ENCODE measurements around the gene SIX1.

DNA sequence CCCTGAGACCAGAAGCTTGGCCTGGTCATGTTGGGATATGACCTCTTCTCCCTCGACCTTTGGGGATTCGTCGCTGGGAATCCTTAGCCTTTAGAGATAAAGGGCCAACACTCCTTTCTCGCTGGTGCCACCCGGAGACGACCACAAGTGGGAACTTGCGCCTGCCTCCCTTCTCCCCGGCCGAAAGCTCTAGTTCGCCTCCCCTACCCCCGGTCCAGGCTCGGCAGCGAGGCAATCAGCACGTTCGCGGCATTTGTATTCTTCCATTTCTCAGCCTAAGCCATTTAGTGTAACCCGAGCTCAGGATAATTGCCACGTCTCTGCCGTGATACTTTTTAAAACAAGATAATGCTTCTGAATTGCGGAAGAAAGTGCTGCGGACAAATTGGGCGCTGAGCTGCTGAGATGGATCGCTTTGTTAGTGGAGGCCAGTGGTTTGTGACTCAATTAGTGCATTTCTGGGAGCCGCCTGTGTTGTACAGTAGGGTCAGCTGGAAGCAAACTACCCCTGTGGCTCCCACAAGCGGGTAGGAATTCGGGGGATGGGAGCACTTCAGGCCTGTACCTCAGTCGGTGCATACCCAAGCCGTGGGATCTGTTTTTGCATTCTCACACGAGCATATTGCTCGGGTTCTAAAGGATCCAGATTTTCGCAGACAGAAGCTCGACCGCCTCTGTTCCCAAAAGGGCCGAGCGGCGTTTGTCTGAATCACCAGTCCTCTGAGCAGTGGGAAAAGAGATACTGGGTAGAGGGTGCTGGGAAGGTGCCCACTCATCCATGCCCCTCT lies 6.8 kb upstream of the SIX1 start:
- TF ChIP-seq, protein P1, sequence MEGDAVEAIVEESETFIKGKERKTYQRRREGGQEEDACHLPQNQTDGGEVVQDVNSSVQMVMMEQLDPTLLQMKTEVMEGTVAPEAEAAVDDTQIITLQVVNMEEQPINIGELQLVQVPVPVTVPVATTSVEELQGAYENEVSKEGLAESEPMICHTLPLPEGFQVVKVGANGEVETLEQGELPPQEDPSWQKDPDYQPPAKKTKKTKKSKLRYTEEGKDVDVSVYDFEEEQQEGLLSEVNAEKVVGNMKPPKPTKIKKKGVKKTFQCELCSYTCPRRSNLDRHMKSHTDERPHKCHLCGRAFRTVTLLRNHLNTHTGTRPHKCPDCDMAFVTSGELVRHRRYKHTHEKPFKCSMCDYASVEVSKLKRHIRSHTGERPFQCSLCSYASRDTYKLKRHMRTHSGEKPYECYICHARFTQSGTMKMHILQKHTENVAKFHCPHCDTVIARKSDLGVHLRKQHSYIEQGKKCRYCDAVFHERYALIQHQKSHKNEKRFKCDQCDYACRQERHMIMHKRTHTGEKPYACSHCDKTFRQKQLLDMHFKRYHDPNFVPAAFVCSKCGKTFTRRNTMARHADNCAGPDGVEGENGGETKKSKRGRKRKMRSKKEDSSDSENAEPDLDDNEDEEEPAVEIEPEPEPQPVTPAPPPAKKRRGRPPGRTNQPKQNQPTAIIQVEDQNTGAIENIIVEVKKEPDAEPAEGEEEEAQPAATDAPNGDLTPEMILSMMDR (IDR thresholded peaks at IDR 0.05): no peak
- no peak for TF ChIP-seq POLR2AphosphoS5 (IDR thresholded peaks at IDR 0.05)

All from breast epithelium (tissue), 3 donors.